ENCODE measurements around the gene GOLGA7B.
"Not testable (repeated sequence)": the region's sequence is repeated elsewhere in the genome, so short reads cannot be mapped to it uniquely, and the experiment has no call there.

Gene GOLGA7B

DNA sequence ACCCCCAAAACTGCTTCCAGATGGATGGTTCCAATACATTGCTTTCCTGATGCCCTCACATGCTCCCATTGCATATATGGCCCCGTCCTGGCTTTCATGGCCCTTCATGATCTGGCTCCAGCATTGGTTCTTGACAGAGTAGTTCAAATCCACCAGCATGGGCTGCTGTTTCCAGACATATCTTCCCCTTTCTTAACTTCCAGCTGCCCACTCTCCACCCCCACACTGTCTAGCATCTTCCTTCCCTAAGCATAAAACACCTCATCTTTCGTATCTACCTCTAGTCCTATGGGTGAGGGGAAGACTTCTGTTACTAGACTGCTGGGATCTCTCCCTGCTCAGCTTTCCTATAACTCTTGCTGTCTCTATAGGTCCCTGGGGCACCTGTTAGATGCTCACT lies 13.2 kb upstream of the GOLGA7B start:
- DNase-seq = no peak

DNA sequence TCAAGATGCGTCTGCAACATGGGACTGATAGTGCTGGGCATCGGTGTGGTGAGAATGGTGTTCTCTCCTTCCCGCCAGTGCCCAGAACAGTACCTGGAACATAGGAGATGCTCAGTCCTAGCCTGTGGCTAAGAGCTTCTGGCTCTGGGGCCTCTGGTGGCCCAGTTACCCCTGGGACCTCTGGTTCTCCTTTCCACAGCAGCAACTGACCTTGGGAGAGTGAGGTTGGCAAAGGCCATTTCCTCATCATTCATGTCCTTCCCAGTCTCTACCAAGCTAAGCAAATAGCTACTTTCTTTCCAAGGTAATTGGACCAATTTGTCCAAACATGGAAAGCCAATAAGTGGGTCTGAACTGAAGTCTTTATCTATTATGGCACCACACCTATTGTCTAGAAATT lies 11.6 kb upstream of the GOLGA7B start:
- DNase-seq = no peak

DNA sequence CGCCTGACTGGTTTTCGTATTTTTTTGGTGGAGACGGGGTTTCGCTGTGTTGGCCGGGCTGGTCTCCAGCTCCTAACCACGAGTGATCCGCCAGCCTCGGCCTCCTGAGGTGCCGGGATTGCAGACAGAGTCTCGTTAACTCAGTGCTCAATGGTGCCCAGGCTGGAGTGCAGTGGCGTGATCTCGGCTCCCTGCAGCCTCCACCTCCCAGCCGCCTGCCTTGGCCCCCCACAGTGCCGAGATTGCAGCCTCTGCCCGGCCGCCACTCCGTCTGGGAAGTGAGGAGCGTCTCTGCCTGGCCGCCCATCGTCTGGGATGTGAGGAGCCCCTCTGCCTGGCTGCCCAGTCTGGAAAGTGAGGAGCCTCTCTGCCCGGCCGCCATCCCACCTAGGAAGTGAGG lies 8.5 kb upstream of the GOLGA7B start:
- not testable (repeated sequence) for DNase-seq

- not testable (repeated sequence) for DNase-seq
Observed at GRCh38 chr10:97842114-97842513, 7.5 kb upstream of the GOLGA7B start.

DNA sequence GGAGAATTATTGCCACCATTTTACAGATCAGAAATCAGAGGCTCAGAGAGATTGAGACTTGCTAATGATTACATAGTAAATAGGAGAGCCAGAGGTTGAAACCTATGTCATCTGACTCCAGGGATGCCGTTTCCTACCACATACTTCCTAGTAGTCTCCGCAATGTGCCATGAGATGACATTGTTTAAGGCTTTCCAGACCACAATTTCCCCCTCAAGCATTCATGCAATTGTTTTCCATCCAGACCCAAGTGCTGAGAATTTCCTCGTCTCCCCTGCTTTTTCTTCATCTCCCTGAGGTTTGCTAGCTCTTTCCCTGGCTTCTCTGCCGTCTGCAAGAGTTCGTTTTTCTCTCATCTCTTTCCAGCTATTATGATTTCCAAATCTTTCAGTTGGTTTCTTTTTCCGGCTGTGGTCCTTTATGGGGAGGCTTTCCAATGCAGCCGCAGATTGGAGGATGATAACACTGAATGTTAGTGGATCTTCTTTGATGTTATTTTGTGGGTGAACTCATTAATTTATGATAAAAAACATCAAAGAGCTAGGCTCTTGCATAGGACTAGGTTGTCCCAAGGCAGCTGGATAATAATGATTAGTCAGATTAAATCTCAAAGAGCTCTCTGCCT lies 6.9 kb upstream of the GOLGA7B start:
- no peak for DNase-seq

DNA sequence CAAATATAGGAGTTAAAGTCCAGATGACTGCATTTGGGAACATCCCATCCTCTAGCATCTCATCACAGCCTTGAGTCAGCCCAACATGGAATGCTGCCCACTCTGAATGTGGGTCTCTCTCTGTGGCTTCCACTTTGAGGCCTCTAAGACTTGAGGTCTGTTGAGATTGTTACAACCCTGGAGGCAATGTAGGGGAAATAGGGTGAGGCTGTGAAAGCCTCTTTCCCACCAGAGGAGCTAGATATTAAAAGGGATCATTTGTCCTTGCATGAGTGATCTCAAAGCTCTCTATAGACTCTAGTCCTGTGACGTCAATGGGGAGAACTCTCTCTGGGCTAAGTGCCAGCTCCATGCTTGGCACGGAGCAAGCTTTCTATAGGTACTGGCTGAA lies 6.4 kb upstream of the GOLGA7B start:
- no peak for DNase-seq

- DNase-seq = not testable (repeated sequence)
Observed at GRCh38 chr10:97843972-97844371, 5.7 kb upstream of the GOLGA7B start.

DNA sequence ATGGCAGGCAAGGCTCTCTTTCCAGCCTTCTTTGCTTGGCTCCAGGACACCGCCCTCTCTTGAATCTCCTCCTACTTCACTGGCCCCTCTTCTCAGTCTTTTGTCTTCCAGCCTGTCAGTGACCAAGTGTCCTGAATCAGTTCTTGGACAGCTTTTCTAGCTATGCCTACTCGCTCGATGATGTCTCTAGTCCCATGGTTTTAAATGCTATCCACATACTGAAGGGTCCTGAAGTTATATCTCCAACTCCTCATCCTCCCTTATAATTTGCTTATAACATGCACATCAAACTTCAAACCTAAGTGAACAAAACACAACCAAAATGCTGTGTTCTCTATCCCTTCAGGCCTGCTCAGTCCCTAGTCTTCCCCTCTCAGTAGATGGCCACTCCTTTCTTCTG lies 5.0 kb upstream of the GOLGA7B start:
- no peak for DNase-seq

DNA sequence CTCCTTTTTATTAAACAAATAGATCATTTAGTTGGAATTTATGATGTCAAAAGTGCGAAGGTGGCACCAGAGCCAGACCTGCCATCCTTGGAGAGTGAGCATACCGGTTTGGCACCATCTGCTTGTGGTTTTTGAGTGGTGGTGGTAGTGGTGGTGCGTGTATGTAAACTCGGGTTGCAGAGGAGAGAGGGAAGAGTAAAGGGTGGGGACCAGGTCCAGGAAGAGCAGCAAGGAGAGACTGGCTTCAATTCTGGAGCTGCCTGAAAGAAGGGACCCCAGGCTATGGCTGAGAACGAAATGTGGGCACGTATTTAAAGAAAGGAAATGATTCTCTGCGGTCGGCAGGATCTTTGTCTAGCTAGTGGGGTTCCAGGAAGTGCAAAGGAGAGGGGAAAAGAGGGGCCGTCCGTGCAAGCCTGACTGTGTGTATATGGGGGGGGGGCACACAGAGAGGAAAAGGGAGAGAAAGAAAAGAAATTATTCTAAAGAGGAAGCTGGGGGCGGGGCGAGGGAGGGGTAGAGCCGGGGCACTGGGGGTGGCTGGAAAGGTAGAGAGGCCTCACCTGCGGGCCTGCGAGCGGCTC lies 448 bp upstream of the GOLGA7B start:
- DNase-seq = no peak

- DNase-seq = no peak
Observed at GRCh38 chr10:97850446-97850845, 803 bp downstream of the GOLGA7B start.

GRCh38 chr10:97851341-97852001 lies 1.8 kb downstream of the GOLGA7B start:
- DNase-seq = peak; percentile 20

GRCh38 chr10:97852277-97852676 lies 2.6 kb downstream of the GOLGA7B start:
- DNase-seq = no peak

- DNase-seq = no peak
Observed at GRCh38 chr10:97852840-97853405, 3.3 kb downstream of the GOLGA7B start.

GRCh38 chr10:97854743-97855142 lies 5.1 kb downstream of the GOLGA7B start:
- DNase-seq = no peak

GRCh38 chr10:97858001-97858439 lies 8.4 kb downstream of the GOLGA7B start:
- DNase-seq = no peak

GRCh38 chr10:97861097-97861750 lies 11.6 kb downstream of the GOLGA7B start:
- no peak for DNase-seq

DNA sequence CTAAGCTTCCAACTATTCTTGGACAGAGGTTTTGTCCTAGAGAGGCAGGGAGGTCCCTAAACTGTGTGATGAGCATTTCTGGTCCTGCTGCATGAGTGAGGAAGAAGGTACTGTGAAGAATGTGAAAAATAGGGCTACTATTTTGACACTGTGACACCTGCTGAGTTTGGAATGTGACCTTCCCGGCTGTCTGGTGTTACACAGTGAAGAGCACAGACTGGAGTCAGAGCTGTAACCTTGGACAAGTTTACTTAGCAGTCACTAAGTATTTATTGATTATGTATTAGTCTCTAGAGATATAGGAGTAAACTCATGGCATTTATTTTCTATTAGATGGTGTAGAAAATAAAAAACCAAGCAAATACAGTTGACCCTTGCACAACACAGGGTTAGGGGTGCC lies 12.3 kb downstream of the GOLGA7B start:
- no peak for DNase-seq

DNA sequence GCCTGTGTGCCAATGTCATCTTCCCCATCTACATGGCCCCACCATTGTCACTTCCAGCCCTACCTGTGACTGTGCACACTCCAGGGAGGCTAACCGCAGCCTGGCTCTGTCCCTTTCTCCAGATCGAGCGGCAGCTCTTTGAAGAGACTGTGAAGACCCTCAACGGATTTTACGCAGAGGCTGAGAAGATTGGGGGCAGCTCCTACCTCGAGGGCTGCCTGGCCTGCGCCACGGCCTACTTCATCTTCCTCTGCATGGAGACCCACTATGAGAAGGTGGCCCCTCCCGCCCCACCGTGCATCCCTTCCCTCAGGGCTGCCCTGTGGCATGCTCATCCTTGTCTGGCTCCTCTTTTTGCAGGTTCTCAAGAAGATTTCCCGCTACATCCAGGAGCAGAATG lies 14.2 kb downstream of the GOLGA7B start:
- DNase-seq = no peak

DNA sequence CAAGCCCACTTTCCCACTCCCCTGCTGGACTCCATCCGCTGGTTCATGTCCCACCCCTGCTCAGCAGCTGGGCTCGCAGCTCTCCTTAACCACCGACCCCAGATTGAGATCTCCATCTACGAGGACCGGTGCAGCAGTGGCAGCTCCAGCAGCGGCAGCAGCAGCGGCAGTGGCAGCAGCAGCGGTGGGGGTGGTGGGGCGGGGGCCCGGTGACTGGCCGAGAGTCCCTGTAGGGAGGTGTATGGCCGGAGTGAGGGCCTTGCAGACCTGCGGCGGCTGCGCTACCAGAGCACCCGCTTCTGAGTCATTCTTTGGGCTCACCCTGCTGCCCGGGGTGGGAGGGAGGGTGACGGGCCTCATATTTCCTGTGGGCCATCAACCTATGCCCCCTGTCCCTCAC lies 15.8 kb downstream of the GOLGA7B start:
- no peak for DNase-seq

DNA sequence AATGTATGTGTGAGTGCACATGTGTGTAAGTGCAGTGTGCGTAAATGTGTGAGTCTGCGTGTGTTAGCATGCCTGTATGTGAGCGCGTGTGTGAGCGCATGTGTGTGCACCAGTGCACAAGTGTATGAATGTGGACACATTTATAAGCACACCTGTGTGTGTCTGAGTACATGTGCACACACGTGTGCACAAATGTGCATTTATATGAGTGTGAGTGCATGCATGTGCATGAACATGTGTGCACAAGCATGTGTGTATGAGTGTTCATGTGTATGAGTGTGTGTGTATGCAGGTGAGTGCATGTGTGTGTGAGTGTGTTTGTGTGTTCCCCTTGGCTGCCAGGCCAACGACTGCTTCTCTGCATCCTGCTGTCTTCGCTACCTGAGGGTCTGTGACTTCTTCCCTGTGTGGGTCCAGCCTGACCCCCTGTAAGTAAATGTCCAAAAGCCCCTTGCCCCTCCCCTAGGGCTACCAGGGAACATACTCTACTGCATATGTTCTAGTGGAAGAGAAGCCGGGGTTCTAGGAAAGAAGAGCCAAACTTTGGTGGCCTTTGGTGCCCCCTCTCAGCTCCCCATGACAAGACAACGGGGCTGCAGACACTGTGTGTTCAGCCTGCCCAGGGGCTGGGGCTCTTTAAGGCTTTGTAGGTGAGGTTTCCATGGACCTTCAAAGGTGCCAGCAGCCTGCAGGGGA lies 17.0 kb downstream of the GOLGA7B start:
- no peak for DNase-seq

- DNase-seq = no peak
Observed at GRCh38 chr10:97867220-97867800, 17.7 kb downstream of the GOLGA7B start.

GRCh38 chr10:97868134-97868685 lies 18.6 kb downstream of the GOLGA7B start:
- DNase-seq = no peak

Data from stimulated activated naive CD4-positive, alpha-beta T cell treated with Interleukin-2 at 50 U/mL for 16 hours (primary cell).